Gastroesophageal sphincter (tissue), 3 donors: Measurements from ENCODE around the gene TAS1R3.

ENCODE experiments used
- CTCF ChIP-seq, 4 experiments: fragments of 200-600 bp in 2 of 4; fragments of 450-650 bp in 2 of 4; sonication (generic) in 1 of 4; IDR thresholded peaks; one replicate each; pipeline ENCODE4 v1.5.1; 2017 to 2019; ENCODE audit warnings: antibody characterized with exemption in 4 of 4, mild to moderate bottlenecking in 2 of 4, moderate library complexity in 2 of 4
- EP300 ChIP-seq: sonication (generic); formaldehyde crosslinking; IDR thresholded peaks from one replicate; pipeline ENCODE4 v1.6.1; 2017; ENCODE audit warnings: antibody characterized with exemption, mild to moderate bottlenecking
- POLR2A ChIP-seq, 2 donors: fragments of 450-650 bp; IDR thresholded peaks; one replicate each; pipeline ENCODE4 v1.6.1; 2017; ENCODE audit warnings: antibody characterized with exemption in 2 of 2, mild to moderate bottlenecking in 2 of 2, moderate library complexity in 1 of 2
- POLR2AphosphoS5 ChIP-seq: sonication (generic); formaldehyde crosslinking; IDR thresholded peaks from one replicate; pipeline ENCODE4 v1.6.1; 2017; ENCODE audit warnings: antibody characterized with exemption

DNA sequence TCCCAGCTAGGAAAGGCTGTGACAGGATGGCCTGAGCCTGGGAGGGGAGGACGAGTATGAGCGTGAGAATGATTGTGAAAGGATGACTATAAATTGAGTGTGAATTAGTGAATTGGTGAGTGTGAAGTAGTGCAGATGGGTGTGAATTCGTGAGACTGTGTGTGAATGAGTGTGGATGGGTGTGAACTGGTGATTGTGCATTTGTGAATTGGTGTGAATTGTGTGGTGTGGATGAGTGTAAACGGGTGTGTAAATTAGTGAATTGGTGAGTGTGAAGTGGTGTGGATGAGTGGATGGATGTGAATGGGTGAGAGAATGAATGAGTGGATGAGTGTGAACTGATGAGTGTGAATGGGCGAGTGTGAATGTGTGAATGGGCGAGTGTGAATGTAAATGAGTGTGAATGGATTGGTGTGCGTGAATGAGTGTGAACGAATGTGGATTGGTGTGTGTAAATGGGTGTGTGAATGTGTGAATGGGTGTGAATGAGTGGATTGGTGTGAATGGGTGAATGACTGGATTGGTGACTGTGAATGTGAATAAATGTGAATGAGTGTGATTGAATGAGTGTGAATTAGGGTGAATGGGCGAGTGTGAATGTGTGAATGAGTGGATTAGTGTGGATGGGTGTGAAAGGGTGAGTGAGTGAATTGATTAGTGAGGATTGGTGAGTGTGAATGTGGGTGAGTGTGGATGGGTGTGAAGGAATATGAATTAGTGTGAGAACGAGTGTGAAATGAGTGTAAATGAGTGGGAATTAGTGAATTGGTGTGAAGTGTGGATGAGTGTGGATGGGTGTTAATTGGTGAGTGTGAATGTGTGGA, 35.0 kb downstream of the TAS1R3 start:
- TF ChIP-seq CTCF (IDR thresholded peaks at IDR 0.05) (no peak), POLR2AphosphoS5 (no peak), POLR2A (IDR thresholded peaks at IDR 0.05) (no peak), EP300 (no peak)
